ENCODE results near the gene CTNNA2. TPM values are rescaled to one million over a fixed set of nuclear protein-coding genes. Genes with fewer than 3 reads are reported as not detected.
A peak's percentile ranks its signal among the peaks of the same experiment; 100 is the strongest.

The CTNNA2 gene
- total and polyA plus RNA-seq, 8 donors = 0.08 to 0.56 (median 0.17) TPM; not detected in 2

DNA sequence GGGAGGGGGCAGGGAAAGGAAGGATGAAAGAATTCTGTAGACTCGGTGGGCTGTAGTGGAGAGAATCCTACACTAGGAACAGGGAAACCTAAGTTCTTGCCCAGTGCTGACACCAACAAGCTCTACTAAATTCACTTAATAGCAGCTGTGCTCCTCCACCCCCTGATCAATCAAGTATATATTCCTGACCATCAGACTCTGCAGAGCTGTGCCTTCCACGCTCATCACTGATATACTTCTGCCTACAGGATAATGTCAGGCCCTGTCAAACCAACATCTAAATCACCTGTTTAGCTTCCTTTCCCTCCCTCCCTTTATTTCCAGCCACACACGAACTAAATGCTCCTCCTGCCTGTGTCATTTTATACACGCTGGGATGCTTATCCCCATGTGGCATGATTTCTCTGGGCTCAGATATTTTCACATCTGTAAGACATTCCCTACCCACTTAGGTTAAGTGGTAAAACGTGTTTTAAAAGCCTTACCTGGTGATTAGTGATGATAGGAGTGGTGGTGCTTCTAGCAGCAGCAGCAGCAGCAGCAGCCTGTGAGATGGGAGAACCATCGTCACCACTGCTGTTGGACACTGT lies 489.8 kb downstream of the CTNNA2 start:
- TF ChIP-seq CTCF (IDR thresholded peaks at IDR 0.05) = no peak
- no peak overlapping the region for H3K27ac ChIP-seq
- intact Hi-C loops (cut with DNase I) = no loop called here
- ATAC-seq (no peak), DNase-seq (no peak)
- H3K27me3 ChIP-seq = no peaks in the 10 kb centered on the region
- no peaks in the 10 kb centered on the region for H3K9me3 ChIP-seq
- H3K4me1 ChIP-seq = no peaks in the 10 kb centered on the region
- H3K4me3 ChIP-seq = no peak overlapping the region
- H3K36me3 ChIP-seq = no peaks in the 10 kb centered on the region

GRCh38 chr2:80007777-80008503 lies 495.1 kb downstream of the CTNNA2 start:
- H3K27ac ChIP-seq = no peak overlapping the region
- intact Hi-C loops (cut with DNase I) = no loop called here
- H3K9me3 ChIP-seq = no peaks in the 10 kb centered on the region
- TF ChIP-seq CTCF (IDR thresholded peaks at IDR 0.05) = no peak
- no peaks in the 10 kb centered on the region for H3K4me1 ChIP-seq
- no peak overlapping the region for H3K4me3 ChIP-seq
- no peaks in the 10 kb centered on the region for H3K36me3 ChIP-seq
- DNase-seq (peak in 2 of 4 donors; percentile 25 to 42), ATAC-seq (peak; percentile 83)
- no peaks in the 10 kb centered on the region for H3K27me3 ChIP-seq

DNA sequence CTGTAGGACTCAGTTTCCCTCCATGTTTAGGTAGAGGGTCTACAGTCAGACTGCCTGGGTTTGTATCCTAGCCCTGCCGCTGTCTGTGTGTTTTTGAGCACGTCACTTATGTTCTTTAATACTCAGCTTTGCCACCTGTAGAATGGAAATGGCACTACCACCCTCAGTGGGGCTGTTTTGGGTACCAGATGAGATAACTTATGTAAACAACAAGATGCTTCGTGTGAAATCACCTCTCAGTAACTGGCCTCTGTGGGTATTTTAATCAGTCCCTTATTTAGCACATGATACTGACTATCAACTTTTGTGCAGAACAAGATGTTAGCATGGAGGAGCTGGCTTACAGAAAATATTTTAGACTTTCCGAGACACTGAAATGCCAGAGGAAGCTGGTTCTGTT lies 495.7 kb downstream of the CTNNA2 start:
- intact Hi-C loops (cut with DNase I) = no loop called here
- no peak for TF ChIP-seq CTCF (IDR thresholded peaks at IDR 0.05)
- Histone ChIP-seq H3K36me3 (no peaks in the 10 kb centered on the region), H3K4me3 (no peak overlapping the region), H3K27ac (no peak overlapping the region), H3K27me3 (no peaks in the 10 kb centered on the region), H3K4me1 (no peaks in the 10 kb centered on the region), H3K9me3 (no peaks in the 10 kb centered on the region)
- DNase-seq = no peak
- no peak for ATAC-seq

GRCh38 chr2:80009211-80009610 lies 496.4 kb downstream of the CTNNA2 start:
- H3K4me3 ChIP-seq = no peak overlapping the region
- no peak for TF ChIP-seq CTCF (IDR thresholded peaks at IDR 0.05)
- H3K36me3 ChIP-seq = no peaks in the 10 kb centered on the region
- no peak for ATAC-seq
- DNase-seq = no peak
- no peaks in the 10 kb centered on the region for H3K9me3 ChIP-seq
- no peaks in the 10 kb centered on the region for H3K4me1 ChIP-seq
- no peaks in the 10 kb centered on the region for H3K27me3 ChIP-seq
- intact Hi-C loops (cut with DNase I) = no loop called here
- H3K27ac ChIP-seq = no peak overlapping the region

- intact Hi-C loops (cut with DNase I) = no loop called here
- Histone ChIP-seq H3K27ac (no peak overlapping the region), H3K9me3 (no peaks in the 10 kb centered on the region), H3K4me3 (no peak overlapping the region), H3K27me3 (no peaks in the 10 kb centered on the region), H3K36me3 (no peaks in the 10 kb centered on the region), H3K4me1 (no peaks in the 10 kb centered on the region)
- DNase-seq (peak in 2 of 4 donors; percentile 21 to 23), ATAC-seq (no peak)
- no peak for TF ChIP-seq CTCF (IDR thresholded peaks at IDR 0.05)
Measured at GRCh38 chr2:80012061-80012460, 499.2 kb downstream of the CTNNA2 start.

Data from left lung (tissue), 10 donors.